LNCaP clone FGC (cell line): Measurements from ENCODE around the gene ZNF618.

Experiments used
- DNase-seq: peaks from one replicate; pipeline ENCODE4 v3.0.0-alpha.2; 2011; ENCODE audit warnings: low read depth
- H3K4me3 ChIP-seq: 2 replicates; pipeline ENCODE4 v1.5.1; 2011; ENCODE audit warnings: mild to moderate bottlenecking, low read depth, low read length, control low read depth
- TF ChIP-seq, protein P1 (sequence below): IDR thresholded peaks from 2 replicates; pipeline ENCODE4 v1.5.1; 2012; ENCODE audit warnings: mild to moderate bottlenecking; ENCODE audit not compliant: control insufficient read depth, insufficient read depth; ENCODE audit errors: extremely low read depth

Gene ZNF618

DNA sequence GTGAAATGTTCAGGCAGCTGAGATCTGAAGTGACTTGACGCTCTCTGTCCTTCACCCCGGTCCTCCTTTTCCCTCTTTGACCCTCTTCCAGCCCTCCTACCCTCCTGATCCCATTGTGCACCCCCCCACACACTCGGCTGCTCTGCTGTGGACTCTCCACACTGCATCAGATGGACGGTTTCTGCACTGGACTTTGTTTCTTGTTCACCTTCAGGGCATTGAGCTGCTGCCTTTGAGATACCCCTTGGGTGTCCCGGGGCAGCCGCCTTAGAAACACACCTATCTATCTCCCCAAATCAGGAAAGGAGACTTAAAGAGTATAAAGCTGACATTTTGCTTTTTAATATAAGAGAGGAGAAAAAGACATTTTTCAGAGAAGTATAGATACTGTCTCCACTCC lies 174.5 kb downstream of the ZNF618 start:
- no peak overlapping the region for H3K4me3 ChIP-seq
- TF ChIP-seq, protein P1, sequence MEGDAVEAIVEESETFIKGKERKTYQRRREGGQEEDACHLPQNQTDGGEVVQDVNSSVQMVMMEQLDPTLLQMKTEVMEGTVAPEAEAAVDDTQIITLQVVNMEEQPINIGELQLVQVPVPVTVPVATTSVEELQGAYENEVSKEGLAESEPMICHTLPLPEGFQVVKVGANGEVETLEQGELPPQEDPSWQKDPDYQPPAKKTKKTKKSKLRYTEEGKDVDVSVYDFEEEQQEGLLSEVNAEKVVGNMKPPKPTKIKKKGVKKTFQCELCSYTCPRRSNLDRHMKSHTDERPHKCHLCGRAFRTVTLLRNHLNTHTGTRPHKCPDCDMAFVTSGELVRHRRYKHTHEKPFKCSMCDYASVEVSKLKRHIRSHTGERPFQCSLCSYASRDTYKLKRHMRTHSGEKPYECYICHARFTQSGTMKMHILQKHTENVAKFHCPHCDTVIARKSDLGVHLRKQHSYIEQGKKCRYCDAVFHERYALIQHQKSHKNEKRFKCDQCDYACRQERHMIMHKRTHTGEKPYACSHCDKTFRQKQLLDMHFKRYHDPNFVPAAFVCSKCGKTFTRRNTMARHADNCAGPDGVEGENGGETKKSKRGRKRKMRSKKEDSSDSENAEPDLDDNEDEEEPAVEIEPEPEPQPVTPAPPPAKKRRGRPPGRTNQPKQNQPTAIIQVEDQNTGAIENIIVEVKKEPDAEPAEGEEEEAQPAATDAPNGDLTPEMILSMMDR, result no peak
- DNase-seq, result no peak

DNA sequence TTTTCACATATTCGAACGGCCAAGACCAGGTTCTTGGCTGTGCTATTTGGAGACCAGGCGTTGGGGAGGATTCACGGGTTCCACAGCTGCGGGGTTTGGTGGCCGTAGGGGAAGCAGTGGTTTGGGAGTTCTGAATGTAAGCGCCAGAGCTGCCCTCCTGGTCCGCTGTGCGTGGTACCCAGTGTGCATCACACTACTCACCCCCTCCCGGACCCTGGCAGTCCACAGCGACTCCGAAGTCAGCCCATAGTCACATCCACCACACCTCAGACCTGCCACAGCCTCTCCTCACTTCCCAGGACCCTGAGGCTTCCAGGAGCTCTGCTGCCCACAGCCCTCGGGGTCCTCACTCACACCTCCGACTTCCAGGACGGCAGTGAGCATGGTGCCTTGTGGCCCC lies 175.2 kb downstream of the ZNF618 start:
- no peak overlapping the region for H3K4me3 ChIP-seq
- DNase-seq, result no peak
- TF ChIP-seq, protein P1, result no peak

DNA sequence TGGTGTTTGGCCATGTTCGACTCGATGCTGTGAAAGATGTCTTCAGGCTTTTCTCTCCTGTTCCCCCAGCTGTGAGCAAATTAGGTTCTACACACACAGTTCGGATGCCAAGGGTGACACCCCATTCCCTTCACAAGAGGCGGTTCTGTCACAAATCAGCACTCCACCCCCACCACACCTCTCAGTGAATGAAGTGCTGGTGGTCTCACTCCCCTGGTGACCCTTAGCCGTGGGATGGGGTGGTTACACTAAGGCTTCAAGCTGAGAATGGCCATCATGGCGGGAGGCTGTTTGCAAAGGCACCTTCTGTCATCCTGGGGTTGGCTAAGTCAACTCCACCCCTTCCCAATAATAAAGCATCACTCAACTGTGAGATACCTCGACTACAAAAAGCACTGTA lies 175.6 kb downstream of the ZNF618 start:
- TF ChIP-seq, protein P1, result no peak
- H3K4me3 ChIP-seq, result no peak overlapping the region
- DNase-seq, result no peak

DNA sequence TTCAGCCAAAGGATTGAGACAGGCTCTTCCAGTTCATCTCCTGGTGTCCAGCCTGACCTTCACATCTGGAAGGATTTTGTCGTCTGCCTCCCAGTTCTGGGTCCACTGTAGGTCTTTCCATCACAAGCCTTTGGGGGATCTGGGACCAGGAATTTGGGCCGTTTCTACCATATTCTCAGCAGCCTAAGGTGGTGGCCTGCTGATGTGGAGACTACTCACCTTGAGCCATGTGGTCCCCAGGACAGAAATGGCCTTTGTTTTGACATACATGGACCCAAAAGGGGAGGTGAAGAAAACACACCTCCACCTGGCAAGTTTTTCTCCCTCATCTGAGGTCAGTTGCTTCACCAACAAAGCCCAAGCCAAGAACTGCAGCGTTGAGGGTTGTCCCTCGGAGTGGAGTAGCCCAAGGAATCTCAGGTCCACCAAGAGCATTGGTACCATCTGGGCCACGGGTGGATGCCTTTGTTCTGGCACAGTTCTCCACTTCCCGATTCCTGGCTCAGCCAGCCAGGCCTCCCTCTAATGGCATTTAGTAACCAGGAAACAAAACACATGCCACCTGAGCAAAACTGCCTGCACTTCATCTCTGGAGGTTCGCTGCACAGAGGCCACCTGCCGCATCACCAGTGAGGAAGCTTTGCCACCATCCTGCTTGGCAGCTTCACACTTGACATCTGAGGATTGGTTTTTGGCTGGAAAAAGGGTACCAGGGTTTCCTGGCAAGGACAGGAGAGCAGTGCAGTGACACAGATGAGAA lies 177.3 kb downstream of the ZNF618 start:
- TF ChIP-seq, protein P1, result no peak
- DNase-seq, result no peak
- no peak overlapping the region for H3K4me3 ChIP-seq

DNA sequence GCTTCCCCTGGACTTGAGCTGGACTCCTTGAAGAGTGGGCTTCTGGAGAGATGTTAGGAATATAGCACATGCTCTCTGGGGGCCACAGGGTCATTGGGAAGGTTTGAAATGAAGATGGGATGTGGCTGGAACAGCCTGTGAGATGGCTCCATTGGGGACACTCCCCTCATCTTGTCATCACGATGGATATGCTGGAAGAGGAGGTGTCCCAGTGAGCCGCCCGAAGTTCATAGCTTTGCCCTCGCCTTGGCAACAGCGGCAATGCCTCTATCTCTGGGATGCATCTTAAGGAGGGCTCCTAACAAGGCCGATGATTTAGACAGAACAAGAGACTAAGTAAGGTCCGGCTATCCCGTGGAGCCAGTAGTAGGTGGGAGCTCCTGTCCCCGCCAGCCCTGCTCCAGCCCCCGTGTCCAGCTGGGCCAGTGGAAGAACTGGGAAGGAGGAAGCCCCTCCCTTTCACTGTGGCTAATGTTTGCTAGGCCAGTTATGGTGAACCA lies 178.1 kb downstream of the ZNF618 start:
- no peak overlapping the region for H3K4me3 ChIP-seq
- no peak for DNase-seq
- TF ChIP-seq, protein P1, result no peak

DNA sequence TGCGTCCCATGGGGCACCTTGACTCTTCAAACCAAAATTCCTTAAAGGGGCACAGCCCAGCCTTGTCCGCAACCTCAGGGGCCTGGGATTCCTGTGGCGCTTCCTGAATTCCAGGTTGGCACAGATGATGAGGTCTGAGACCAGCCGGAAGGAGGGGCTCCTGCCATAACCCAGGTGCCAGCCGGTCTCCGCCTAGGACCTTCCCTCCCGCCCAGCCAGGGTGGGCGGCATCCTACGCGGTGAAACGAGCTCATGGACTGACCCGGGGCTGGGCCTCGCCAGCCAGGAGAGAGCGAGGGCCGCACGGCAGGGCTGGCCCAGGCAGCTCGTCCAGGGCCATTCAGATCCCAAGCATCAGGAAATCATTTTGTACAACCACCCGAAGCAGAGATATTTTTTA lies 179.0 kb downstream of the ZNF618 start:
- no peak for DNase-seq
- H3K4me3 ChIP-seq, result no peak overlapping the region
- TF ChIP-seq, protein P1, result no peak

DNA sequence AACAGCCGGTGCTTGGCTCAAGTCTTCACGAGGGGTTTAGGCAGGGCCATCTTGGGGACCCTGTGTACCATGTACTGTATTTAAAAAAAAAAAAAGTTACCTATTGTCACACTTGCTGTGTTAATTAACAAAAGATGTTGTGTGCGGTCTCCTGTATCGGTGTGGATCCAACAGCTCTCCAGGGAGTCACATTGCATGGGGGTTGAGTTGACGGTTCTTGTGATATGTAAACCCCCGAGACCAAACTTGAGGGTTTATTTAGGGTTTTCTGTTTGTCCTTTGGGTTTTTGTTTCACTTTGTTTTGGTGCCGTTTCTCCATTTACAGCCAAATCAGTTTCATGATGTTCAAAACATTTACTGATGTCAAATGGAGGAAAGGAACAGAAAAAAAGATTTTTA lies 179.8 kb downstream of the ZNF618 start:
- TF ChIP-seq, protein P1, result no peak
- no peak overlapping the region for H3K4me3 ChIP-seq

More for the DNA sequence above, 179.8 kb downstream of the ZNF618 start:
- DNase-seq, result no peak
